ENCODE data around the gene TEC.
A peak's percentile ranks its signal among the peaks of the same experiment; 100 is the strongest.

TEC gene

DNA sequence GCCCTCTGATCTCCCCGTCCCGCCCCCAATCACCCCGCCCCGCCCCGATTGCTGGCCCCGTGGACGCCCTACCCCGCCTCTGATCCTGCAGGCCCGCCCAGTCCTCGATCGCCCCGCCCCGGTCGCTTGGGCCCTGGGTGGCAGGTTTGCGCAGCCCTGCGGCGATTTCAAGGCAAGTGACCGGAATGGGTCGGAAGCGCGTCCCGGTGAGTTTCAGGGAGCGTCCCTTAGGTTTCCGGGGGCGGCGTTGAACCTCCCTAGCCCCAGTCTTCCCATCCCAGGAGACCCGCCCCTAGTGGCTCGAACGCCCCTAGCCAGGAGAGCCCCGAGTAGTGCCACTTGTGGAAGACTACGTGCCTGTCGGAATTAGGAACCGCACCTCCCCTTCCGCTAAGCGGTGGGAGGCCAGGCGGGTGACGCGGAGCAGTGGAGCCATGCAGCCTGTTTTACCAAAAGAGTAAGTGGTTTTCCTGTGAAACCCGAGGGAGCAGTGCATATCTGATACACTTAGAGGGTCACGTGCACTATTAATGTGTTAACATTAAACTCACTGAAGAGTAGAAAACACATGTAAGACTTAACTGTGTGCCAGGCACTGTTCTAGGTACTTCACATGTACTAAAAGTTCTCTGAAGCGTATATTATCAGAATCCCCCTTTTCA, 354 bp upstream of the TEC start:
- peak; percentile 80 for DNase-seq (ENCODE audit: low spot score)

DNA sequence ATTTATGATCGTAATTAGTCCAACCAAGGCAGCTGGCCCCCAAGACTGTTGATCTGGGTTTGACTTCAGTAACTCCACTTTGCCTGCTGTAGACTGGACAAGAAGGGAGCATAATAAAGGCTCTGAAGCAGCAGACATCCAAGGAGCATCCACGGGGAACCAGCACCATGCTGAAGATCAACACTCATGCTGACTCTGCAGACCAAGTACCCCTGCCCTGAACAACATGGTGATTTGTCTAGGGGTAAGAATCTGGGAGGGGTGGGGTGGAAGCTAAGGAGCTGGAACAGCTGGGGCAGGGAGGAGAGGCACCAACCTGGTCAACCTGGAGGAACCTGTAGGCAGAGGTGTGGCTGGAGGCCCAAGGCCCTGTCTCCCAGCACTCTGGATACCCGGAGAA, 2.1 kb downstream of the TEC start:
- DNase-seq (ENCODE audit: low spot score) = no peak

DNA sequence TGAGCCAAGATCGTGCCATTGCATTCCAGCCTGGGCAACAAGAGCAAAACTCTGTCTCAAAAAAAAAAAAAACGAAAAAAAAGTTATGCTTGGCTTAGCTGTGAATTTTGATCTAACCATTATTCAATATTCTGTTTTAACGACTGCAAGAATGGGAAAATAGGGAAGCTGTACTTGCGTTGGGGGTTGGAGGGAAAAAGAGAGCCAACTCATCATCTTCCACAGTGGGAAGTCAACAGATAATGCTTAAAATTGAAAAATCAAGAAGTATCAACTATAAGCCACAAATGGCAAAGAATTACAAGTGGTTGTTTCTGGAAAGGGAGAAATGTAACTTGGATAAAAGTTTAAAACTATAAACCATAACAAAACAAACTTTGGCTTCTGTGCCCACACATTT, 2.9 kb downstream of the TEC start:
- DNase-seq (ENCODE audit: low spot score) = no peak

DNA sequence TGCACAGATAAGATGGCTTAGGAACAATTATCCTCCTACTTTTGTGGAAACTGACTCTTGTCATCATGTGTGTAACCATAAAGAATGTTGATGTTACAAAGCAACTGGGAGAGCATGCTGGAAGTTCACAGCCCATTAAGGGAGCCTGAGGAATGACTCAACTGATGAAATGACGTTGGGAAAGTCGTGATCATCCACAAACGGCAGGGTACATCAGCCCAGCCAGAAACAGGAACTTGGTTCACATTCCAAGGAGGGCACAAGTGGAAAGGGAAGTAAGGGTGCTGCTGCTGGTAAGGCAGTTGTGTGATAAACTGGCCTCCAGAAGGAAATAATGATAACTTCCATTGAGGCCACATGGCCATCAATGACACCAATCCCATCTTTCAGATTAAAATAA, 6.7 kb downstream of the TEC start:
- no peak for DNase-seq (ENCODE audit: low spot score)

DNA sequence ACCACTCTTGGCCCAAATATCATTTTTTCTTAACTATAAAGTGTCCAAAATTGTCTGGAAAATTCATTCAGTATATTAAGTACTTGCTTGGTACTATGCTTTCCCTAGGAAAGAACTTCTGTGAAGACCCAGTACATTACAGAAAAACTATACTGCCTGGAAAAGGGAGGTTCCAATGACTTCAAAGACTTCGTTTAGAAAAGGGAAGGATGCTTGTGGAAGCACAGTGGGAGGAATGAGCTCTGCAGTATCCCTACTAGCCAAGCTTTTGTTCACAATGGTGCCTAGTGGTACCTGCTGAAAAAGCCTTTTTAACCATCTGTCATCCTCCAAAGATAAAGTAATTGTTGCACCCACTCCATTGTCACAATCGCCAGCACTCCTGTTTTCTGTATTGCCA, 7.2 kb downstream of the TEC start:
- no peak for DNase-seq (ENCODE audit: low spot score)

DNA sequence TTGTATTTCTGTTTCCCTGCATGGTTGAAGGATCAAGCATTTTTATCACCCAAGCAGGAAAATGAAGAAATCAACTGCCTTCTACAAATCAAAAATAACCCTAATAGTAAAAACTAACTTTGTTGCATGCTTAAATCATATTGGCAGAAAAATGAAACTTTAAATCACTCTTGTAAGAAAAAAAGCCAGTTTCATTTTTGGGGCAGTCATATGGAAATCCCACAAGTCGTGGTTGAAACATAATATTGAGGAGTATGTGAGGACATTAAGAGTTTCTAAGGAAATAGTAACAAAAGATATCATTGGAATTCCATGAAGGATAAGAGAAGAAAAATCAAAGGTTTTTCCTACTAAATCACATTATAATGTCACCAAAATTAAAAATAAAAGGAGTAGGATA, 8.4 kb downstream of the TEC start:
- no peak for DNase-seq (ENCODE audit: low spot score)

DNA sequence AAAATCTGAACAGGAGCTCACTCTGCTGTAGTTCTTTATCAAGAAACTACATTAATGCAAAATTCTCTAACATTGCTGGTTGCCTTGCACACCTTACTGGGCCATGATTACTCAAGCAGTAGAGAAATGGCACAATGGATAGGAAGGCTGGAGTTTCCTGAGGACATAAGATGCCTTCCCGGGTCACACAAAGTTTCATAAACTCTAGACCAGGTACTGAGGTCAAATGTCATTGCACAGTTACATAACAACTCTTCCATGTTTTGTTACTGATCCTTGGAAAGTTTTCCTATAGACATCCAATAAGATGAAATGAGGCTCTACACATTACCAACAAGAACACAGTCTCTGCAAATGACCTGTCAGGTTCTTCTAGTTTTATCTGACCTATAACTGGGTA, 9.9 kb downstream of the TEC start:
- no peak for DNase-seq (ENCODE audit: low spot score)

DNA sequence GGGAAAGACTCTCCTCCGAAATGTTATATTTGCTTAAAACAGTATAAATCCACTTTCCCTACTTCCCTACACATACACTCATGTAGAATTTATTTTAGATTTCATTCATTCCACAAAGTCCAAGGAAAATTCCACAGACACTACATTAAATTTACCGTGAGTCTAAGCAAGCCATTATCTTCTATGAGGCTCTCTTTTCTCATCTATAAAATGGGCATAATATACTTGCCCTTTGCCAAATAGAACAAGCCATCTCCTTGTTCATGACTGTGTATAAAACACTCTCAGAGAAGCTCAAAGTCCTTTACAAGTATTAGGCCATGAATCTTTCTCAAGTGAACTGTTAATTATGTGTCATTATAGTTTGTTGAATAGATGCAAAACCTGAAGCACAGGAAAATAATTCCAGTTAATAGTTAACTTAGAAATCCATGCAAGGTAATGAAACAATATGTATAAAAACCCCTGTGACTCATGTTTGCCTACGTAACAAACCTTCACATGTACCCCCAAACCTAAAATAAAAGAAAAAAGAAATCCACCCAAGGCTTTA, 10.7 kb downstream of the TEC start:
- DNase-seq (ENCODE audit: low spot score) = no peak

DNA sequence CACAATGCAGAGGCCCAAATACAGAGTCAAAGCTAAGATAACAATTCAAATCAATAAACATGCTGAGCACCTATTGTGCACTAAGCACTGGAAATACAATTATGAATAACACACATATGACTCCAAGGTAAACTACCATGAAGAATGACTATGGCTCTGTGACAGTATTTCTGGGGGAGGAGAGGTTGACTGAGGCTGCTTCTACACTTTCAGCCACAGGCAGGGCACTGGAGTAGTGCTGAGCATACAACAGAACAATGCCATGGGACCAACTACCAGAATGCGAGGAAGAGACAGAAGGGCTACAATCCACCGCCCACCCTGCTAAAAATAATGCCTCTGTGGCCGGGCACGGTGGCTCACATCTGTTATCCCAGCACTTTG, 13.7 kb downstream of the TEC start:
- DNase-seq (ENCODE audit: low spot score) = no peak

DNA sequence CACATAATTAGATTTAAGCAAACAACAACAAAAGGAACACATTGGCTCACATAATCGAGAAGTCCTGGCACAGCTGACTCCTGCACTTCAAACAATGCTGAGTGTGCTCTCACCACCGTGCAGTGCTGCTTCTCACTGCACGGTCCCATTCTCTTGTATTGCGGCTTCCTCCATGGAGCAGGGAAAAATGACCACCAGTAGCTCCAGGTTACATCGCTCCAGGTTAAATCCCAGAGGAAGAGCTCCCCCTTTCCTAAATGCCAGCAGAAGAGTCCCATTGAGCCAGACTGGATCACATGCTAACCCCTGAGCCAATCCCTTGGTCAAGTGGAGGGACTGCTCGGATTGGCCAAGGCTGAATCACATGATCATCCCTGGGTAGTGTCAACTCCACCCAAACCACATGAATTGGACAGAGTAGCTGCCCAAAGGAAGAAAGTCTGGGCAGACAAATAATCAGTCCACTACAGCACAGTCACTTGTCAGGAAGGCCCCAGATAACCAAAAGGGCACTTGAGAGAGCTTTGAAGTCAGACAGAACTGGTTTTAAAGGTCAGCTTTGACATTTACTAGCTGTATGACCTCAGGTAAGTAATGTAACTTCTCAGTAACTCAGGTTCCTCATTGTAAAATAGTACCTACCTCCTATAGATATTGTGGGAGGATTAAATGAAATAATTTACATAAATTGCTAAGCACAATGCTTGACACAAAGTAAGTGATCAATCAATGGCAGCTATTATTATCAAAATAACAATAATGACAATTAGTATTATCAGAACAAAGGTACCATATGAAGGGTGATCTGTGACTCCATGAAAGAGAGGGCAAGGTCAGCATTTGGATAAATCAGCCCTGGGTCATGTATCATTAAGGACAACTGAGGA, 14.3 kb downstream of the TEC start:
- DNase-seq (ENCODE audit: low spot score) = no peak

DNA sequence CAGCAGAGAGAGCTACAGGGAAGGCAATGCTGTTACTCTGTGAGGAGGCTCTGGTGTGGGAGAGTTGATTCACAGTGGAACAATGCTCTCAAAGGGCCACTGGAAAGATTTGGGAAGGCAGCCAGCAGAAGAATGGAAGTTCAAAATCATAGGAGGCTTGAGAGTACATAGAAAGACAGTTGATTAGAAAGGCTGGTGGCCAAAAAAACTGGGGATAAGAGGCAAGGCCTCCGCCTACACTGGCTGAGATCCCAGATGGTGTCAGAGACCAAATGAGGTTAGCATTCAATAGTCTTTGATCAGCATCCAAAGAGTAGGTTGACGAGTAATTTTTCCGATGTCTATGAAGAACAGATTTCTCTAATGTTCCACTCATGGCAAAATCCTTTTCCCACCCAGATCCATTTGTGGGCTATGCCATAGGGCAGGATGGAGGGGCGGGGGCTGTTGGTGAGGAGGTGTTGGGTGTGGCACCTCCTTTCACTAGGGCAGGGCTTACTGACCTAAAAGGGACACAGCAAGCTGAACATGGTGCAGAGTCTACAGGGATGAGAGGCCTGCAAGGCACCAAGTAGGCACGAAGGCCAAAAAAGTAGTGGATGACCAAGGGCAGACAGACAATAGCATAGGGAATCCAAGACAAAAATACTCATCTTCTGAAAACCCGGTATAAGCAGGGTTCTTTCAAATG, 15.1 kb downstream of the TEC start:
- DNase-seq (ENCODE audit: low spot score) = no peak

DNA sequence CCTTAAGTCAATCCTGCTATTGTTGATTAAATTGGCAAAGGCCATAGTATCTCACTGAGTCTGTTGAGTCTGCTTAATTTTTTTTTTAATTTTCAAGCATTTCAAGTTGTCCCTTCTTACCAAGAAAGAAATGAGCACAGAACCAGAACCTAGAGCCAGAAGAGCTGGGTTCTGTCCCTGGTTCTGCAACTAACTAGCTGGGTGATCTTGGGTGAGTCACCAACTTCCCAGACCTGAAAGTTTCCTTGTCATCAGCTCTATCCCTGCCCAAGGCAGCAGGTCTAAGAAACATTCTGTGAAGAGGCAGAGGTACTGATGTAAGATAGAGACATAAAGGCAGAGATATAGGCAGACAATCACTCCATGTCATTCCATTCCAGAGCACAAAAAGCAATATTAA, 17.3 kb downstream of the TEC start:
- no peak for DNase-seq (ENCODE audit: low spot score)

DNA sequence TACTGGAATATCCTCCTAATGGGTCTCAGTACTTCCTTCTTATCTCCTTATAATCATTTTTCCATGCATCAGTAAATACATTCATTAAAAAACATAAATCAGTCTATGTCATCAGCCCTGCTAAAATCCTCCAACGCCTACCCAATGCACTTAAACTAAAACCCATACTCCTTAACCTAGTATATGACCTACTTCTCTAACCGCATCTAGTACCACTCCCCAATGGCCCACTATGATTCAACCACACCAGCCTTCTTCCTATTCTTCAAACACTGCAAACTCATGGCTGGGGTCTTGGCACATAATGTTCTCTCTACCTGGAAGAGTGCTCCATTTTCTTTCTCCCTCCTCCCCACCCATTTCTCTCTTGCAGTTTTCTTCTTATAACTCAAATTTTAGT, 18.7 kb downstream of the TEC start:
- no peak for DNase-seq (ENCODE audit: low spot score)

DNA sequence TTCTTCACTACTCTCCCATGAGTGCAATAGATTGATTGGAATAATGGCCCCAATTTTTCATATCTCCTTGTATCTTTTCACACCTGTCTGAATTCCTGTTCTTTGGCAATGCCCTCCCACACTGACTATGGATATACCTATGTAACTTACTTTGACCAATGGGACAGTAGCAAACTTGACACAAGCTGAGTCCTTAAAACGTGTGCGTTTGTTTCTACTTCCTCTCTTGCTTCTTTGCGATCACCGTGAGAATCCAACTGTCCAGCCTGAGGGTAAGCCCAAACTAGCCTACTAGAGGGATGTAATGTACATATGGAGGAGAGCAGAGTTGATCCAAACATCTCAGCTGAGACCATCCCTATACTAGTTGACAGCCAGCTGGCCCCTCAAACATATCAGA, 19.3 kb downstream of the TEC start:
- no peak for DNase-seq (ENCODE audit: low spot score)

DNA sequence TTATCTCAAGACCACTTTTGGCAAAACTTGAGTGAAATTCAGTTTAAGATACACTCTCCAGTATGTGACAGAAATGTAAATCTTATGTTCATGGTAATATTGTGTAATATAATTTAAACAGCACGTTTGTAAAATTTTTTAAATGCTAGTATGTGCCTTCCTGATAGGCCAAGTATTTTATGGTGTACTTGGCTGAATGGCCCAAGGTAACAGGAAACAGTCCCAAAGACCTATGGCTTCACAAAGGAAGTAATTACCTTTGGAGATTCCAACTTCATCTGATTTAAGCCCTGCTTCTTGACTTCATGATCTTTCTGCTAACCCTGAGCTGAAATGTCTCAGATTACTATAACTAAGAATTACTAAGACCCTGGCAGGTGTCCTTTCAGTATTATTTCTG, 20.3 kb downstream of the TEC start:
- no peak for DNase-seq (ENCODE audit: low spot score)

DNA sequence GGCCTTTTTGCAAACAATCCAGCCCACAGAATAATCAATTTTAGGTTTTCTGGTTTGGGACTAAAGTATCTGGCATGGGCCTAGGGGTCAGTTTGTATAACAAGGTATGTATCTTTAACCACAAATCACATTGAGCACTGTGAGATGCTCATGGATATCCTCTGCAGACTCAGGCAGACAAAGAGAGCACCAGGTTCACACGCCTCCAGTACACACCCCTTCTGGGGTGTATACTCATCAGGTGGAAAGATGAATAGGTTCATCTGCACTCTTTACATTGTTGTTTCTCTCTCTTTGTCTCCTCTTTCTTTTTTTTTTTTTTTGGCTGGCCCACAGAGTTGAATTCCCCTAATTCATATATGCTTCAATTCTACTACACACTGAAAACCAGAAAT, 21.1 kb downstream of the TEC start:
- no peak for DNase-seq (ENCODE audit: low spot score)

DNA sequence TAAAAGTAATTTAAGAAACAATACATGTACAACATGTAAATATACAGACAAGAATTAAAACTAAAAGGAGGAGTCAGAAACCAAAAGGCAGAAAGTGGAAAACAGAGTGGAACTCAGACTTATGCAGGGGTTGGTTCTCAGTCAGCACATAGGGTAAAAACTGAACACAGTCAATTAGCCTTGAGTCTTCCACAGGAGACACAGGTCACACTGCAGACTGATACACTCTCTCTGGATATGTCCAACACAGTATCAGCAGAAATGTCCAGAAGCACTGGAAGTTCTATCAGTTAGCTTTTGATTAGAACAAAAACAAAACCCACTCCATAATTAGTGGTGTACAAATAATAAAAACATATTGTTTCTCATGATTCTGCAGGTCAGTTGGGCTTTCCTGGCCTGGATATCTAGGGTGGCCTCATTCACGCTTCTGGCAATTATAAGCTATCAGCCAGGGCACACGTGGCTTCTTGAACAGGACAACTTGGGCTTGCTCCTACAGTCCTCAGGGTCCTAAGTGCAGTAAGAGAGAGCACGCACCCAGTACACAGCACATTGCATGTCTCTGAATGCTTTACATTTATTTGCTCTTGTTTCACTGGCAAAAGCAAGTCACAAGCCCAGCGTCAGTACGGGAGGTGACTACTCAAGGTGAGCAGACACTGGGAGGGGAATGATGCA, 21.6 kb downstream of the TEC start:
- no peak for DNase-seq (ENCODE audit: low spot score)

DNA sequence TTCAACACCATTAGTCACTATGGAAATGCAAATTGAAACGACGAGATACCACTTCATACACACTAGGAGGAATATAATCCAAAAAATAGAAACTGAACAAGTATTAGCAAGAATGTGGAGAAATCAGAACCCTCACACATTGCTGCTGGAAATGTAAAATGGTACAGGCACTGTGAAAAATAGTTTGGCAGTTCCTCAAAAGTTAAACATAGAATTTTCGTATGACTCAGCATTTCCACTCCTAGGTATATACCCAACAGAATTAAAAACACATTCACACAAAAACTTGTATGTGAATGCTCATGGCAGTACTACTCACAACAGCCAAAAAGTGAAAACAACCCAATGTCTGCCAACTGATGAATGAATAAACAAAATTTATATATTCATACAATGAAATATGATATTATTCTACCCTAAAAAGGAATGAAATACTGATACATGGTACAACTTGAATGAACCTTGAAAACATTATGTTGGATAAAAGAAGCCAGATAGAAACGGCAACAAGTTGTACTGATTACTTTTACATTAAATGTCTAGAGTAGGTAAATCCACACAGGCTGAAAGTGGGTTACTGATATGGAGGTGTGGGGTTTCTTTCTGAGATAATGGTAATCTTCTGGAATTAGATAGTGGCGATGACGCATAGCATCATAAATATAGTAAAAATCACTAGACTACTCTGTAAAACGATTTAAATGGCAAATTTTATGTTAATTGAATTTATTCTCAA, 22.3 kb downstream of the TEC start:
- DNase-seq (ENCODE audit: low spot score) = no peak

DNA sequence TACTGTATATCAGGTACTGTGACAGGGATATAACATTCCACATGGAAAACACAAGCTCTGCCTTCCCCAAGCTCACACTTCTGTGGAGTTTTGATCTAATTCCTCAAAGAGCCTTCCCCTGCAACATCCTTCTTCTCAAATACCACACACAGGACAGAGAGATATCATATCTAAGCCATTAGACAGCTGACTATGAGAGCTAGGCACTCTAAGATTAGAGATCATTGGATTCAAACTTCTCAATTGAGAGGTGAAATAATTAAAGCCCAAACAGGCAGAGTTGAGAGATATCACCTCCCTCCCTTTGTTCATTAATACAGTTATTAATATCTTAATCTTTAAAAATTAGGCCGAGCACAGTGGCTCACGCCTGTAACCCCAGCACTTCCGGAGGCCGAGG, 25.0 kb downstream of the TEC start:
- DNase-seq (ENCODE audit: low spot score) = no peak

DNA sequence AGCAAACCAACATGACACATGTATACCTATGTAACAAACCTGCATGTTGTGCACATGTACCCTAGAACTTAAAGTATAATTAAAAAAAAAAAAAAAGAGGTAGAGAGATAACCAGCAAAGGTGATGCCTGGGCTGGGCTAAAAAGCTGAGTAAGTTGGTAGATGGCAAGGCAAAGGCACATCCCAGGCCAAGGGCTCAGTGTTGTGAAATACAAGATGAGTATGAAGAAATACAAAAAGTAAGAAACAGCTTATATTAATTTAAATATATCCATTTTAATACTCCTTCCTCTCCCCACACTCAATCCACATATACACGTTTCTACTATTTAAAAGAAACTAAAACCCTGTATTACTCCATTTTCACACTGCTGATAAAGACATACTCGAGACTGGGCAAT, 25.8 kb downstream of the TEC start:
- DNase-seq (ENCODE audit: low spot score) = no peak

DNA sequence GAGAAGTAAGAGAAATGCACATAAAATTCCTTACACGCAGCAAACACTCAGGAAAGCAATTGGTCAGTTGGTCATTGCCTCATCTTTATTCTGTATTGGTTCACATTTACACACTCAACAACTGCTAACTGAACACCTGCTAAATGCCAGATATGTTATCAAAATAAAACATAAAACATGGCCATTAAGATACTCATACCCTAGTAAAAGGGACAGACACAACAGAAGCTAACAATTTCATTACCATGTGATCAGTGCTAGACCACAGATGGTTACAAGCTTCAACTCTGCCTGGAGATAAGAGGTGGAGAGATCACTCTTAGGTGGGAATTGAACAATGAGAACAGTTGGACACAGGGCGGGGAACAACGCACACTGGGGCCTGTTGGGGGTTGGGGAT, 26.2 kb downstream of the TEC start:
- DNase-seq (ENCODE audit: low spot score) = no peak
